GM19023 (cell line): ENCODE results near the gene MAP2K5.

Source experiments
- ATAC-seq: cut with Tn5 transposase; IDR thresholded peaks from one replicate; pipeline ENCODE4 v1.9.1; 2021; ENCODE audit warnings: mild to moderate bottlenecking, moderate library complexity; ENCODE audit not compliant: unreplicated experiment

Gene MAP2K5

DNA sequence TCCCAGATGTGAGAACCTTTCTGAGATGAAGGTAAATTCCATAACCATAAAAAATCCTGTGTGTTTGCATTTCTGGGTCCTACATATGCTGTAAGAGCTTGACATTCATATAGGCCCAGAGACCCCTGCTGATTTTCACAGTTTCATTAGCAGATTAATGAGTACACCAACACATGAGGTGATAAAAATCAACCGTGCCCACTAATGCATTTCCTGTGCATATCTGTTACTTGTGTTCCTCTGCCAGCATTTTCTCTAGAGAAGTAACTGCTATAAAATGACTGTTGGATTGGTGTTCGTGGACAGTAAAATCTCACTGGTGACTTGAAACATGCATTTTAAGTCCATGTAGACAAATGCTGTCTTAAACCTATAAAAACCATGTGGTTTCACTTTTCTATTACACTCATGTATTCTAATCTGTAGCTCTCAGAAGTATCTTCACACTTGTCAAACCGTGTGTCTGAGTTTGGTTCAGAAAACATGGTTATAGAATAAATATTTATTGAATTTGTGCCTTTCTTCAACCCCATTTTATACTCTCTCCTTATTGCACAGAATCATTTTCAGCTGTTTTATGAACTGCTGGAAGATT is 14.6 kb downstream of the MAP2K5 start:
- ATAC-seq = no peak

DNA sequence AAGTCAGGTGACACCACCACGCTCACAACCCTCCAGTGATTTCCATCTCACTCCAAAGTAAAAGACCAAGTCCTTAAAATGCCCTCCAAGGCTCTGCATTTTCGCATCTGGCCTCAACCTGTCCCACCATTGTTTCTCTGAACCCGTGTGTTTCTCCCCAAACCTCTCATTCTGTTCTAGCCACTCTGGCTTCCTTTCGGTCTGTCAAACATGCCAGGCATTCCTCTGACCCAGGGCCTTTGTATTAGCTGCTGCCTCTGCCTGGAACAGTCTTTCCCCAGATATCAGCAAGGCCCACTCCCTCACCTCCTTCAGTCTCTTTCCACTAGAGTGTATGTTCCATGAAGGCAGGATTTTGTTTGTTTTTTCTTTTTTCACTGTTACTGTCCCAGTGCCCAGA is 16.0 kb downstream of the MAP2K5 start:
- ATAC-seq = no peak

DNA sequence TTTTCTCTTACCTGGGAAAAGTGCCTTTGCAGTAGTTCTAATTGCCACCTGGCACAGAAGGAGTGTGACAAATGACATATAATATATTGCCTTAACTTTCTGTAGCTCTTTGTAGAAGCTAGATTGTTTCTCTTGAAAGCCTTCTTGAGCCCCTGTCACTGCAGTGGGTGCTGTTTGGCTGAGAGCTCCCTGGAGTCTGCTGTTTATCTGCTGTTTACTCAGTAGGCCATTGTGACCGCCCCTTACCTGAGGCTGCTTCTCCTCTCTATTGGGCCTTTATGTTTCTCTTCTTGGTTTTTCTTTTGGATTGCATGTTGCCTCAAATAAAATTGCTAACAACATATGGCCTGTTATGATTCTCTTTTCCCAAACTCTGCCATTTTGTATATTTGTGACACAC is 16.7 kb downstream of the MAP2K5 start:
- ATAC-seq = no peak

DNA sequence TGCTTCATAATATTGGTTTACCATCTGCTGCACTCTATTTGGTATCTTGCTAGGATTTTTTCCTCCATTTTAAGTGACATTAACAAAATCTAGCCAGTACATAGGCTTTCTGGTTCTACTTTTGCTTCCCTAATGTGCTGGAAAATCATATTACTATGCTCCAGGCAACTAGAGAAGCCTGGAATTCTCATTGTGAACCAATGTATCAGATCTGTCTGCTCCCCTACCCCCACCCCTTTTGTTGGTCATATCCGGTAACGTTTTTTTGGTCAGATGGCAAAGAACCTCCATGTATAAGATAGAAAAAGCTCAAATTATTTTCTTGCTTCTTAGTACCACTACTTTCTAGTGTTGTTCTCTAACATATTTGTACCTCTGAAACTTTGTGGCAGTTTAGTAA is 17.1 kb downstream of the MAP2K5 start:
- ATAC-seq = no peak

DNA sequence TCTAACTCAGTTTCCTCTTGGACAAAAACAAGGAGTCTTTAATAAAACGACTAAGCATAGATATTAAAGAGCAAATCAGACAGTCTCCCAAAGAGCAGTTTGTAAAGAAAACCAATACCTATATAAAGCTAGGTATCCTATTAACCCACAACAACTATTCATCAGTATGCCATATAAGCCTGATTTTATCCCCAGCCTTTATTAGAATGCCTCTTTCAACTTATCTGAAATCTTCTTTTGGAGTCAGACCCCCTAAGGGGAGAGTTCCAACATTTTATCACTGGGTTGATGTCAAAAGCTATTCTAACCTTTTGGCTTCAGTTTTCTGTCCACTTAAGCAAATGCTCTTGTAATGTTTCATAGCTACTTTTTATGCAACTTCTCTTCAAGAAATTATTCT is 17.8 kb downstream of the MAP2K5 start:
- ATAC-seq = no peak

DNA sequence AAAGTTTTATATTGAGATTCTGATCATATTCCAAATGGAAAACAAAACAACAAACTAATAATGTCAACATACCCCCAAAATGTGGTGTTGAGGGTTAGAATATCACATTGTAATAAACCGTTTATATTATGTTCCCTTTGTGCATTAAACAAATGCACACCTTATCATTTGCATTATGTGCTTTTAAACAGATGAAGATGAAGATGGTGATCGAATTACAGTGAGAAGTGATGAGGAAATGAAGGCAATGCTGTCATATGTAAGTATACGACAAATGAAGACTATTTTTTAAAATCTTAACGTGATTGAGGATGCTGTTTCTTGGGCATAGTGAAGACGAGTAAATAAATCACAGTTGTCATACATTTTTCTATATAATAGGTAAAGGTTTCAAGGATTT is 20.6 kb downstream of the MAP2K5 start:
- ATAC-seq = no peak

DNA sequence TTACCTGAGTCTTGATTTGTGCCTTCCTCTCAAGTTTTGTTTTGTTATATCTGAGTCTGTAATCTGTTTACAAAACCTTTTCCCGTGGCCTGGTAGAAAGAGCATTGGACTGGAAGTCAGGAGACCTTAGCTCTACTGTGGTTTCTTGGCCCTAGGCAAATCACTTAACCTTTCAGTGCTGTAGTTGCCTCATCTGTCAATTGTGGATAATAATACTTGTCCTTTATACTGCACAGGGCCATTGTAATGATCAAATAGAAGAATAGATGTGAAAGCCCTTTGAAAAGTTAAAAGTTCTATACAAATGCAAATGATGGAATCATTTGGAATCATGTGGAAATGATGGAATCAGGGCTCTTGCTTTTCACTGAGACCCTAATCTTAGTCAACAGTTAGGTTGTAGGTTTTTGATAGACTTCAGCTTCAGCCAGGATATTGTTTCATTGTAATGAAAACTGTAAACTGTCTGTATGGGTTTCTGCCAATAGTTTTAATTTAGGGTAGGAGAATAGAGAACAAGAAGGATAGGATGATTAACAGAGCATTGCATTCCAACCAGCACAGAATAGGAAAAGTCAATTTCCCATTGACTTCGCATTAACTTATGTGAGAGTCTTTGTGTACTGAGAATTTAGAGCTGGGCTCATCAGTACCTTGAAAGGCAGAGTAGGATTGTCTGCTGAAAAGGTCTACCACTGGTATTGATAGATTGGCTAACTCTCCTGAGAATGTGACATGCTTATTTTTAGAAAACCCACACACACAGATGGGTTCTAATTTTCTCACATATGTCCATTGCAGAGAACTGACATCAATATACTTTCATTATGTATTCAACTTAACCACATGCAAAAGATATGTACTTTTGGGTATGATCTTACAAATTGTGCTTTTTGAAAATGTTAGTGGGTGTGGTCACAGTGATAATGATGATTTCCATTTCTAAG is 21.8 kb downstream of the MAP2K5 start:
- peak; percentile 95 for ATAC-seq

DNA sequence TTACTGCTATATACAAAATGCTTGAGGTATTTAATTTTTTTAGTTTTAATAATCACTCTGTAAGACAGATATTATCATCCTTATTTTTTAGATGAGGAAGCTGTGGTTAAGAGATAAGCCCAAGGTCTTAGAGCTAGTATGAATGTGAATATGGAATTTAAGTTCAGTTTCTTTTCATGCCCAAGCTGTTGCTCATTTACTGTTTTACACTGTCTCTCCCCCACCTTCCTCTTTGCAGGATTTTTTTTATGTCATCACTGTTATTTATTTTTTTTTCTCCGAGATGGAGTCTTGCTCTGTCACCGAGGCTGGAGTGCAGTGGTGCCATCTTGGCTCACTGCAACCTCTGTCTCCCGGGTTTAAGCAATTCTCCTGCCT is 22.5 kb downstream of the MAP2K5 start:
- peak; percentile 15 for ATAC-seq

DNA sequence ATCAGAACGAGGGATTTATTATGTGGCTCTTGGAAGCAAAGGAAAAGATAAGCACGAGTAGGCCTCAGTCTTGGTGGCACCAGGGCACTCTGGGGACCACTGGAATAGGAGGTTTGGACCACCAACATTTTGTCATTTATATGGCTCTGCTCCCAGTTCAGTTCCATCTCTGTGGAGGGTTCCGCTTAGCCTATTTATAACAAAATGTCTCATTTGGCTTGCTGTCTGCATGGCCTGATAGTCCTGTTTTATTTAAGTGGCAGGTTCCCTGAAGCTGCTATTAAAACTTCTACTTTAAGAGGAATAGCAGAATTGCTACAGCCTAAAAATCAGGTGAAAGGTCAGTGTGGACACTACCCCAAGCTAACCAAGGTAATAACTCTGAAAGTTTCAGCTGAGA is 27.2 kb downstream of the MAP2K5 start:
- no peak for ATAC-seq

DNA sequence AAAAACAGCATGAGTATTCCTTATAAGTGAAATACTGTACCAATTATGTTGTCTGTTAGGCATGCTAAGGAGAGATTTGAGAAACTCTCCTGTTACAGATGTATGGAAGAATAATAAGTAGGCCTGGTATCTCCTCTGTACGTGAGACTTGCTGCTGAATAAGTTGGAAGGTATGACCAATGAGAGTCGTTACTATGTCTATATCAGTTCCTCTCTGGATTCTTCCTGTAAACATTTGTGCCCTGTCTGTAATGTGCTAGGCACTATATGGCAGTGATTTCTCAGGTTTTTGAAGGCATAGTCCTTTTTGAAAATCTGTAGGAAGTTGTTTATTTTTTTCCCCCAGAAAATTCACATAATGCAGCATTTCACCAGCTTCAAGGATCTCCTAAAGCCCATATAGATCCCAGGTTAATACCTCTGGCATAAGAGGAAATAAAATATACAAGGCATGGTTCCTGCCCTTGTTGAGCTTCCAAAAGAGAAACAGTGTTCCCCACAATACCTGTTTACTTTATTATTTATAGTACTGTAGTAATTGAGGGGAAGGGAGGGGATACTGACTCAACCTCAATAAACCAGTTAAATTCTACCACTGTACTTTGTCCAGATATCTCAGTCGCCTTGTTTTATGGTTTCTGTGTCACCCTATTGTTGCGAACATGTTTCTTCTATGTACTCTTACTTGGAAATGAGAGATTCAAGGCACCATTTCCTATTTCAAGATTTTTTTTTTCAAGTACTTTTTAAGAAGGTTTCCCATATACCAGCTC is 28.6 kb downstream of the MAP2K5 start:
- no peak for ATAC-seq

DNA sequence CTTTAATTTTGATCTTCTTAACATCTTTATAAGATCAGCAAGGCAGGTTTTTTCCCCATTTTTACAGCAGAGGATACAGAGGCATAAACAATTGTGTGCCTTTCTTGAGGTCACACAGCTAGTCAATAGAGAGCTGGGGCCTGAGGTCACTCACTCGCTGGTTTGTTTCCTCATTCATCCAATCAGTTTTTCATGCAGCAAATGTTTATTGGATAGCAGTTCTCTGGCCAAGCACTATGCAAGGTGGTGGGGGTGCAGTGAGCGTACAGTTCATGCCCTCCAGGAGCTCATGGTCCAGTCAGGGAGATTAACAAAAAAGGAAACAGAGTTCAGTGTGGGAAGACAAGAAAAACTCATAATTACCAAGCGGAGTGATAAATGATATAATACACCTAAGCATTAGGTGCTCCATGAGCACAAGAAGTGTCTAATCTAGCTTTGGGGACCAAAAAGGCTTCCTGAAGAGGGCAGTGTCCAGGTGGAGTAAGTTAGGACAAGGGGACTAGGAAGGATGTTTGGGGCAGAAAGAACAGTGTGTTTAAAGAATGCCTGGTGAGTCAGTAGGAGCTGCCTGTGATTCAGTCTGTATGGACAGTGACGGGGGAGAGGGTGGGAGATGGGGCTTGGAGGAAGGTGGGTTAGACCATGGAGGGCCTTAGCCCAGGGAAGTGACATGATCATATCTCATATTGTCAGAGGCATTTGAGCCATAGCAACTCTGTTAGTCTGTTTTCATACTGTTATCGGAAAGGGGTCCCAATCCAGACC is 29.3 kb downstream of the MAP2K5 start:
- ATAC-seq = no peak

DNA sequence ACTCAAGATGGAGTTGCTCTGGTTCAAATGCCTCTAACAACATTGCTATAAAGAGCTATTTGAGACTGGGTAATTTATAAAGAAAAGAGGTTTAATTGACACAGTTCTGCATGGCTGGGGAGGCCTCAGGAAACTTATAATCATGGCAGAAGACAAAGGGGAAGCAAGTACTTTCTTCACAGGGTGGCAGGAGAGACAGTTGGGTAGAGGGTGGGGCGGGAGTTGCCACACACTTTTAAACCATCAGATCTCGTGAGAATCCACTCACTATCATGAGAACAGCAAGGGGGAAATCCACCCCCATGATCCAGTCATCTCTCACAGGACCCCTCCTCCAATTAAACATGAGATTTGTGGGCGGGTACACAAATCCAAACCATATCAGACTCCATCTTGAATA is 30.7 kb downstream of the MAP2K5 start:
- ATAC-seq = no peak

DNA sequence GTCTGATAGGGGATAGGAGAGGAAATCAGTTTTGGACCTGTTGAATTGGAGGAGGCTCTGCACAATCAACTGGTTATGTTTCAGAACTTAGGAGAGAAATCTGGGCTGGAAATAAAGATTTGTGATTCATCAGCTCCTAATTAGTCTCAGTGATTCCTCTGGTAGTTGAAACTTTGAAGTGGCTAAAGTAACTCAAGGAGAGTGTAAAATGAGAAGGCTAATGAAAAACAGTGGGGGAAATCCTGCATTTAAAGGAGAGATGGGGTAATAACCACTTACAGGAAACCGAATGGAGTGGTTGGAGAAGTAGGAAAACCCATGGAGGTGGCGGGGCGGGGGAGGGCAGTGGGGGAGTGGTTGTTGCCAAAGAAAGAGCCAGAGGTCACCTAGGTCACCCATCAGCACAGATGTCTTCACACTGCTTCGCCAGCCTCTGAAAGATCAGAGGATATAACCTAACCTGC is 32.6 kb downstream of the MAP2K5 start:
- ATAC-seq = no peak

DNA sequence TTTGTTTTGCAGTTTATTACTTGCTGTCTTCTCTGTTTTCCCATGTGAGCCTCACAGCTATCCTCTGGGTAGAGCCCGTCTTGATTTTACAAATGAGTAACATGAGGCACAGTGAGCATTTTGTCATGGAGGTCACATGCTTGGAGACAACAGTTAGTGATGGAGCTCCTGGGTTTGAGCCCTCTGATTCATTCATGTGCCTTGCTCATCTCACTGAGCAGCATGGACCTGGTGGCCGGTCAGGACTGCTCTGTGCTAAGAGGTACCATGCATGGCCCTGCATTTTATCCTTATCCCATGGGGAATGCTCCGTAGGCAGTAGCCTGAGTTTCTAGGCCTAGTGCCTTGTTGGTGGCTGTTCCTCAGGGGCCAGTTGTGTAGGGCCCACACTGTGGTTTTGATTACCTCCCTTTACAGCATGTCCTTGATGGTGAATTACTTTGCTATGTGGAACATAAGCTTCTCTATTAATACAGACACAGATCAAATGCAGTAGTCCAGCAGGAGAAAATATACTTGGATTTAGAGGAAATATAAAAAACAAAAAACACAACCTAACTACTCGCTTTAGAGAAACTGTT is 35.6 kb downstream of the MAP2K5 start:
- ATAC-seq = no peak

DNA sequence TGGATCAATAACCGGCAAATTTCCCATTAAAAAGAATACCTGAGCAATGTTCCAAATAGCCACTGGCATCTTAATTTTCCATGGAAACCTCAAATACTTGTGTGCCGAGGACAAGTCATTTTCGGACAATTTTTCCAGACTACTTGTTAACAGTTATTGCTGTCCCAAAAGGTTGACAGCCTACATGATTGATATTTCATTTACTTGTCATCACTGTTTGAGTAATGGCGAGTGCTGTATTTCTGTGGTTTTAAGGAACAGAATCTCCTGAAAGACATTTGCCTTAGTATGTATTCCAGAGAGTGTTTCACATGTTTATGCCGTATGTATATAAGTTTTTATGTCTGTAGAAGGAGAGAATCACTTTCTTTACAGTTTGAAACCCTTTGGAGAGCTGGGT is 36.7 kb downstream of the MAP2K5 start:
- no peak for ATAC-seq

DNA sequence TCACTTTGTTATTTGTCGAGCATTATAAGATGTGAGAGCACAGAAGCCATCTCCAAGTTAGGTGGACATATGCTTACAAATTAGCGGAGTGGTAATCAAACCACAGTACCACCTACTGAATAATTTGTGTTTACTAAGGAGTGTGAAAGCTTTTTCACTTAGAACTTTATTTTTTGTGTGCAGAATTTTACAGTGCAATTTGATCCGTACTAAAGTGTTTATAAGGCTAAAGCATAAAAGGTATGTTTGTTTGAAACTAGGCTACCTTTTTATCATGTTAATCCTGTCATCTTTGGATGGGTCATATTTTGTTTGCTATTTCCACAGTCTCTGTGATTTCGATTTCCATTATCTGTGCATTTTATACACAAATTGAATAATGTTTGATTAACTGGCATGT is 37.5 kb downstream of the MAP2K5 start:
- ATAC-seq = no peak

DNA sequence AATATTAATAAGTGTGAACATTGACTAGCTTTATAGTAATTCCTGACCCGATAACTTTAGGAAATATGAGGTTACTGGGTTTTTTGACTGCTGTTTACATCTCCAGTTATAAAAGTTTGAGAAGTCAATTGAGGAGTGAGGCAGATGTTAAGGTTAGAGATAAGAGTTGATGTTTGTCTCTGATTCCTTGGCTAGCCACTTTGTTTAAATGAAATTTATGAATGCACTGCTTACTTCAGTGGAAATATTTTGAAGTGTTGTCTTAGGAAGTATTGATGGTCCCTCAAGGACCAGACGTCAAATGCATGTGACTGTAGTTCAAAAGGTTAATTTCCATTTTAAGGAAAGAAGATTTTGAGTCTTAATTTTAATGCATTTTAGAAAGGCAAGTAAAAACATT is 41.7 kb downstream of the MAP2K5 start:
- ATAC-seq = no peak

DNA sequence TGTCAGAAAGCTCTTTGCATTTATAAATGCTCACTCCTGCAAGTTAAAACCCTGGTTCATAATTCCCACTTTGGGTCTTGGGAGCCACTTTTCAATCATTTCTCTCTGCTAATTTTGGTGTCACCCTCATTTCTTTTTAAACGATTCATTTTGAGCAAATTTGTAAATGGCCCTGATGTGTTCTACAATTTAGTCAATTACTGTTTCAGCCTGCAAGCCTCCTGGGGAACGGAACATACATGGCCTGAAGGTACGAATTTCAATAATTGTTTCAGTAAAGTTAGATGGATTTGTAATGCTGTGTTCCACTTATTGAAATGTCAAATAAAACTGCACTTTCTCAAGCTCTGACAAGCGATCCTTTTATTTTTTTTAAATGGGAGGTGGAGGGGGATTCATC is 43.2 kb downstream of the MAP2K5 start:
- ATAC-seq = no peak

DNA sequence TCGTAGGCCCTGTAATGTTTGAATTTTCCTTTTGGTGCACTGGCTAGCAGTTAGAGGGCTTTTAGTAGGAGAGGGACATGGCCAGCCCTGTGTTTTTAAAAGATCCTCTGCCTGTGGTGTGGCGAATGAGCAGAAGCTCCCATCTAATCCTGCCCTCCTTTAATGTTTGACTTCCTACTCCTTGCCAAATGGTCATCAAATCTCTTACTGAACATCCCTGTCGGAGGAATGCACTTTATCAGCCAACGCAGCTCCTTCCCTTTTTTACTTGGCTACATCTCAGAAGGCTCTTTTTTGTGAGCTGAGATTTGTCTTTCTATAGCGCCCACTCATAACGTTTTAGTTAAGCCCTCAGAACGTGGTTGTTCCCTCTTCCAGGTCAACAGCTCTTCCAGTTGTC is 44.8 kb downstream of the MAP2K5 start:
- no peak for ATAC-seq

DNA sequence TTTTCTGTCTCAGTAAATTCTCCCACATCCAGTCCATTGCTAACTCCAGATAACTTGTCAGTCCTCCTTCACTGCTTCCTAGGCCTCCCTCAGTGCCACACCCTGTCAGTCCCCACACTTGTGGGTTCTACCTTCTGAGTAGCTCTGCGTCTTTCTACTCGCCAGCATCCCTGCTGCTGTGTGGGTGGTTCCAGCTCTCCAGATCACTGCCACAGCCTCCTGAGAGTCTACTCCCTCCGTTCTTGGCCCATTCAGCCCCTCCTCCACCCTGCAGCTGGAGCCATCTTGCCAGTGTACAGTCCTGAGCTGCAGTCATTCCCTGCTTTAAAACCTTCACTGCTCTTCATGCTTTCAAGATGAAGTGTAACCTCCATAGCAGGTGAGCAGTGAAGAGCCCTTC is 45.3 kb downstream of the MAP2K5 start:
- ATAC-seq = no peak

DNA sequence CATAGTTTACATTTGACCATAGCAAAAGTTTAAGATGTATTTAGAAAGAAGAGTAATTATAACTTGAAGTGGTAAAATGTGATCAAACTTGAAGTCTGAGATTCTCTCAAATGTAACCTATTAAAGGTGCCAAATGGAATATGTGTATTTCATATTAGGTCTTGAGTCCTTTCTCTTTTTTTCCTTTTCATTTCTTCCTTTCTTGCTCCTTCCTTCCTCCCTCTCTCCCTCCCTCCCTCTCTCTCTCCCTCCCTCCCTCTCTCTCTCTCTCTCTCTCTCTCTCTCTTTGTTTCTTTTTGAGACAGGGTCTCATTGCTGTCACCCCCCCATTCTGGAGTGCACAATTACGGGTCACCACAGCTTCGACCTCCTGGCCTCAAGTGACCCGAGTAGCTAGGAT is 47.7 kb downstream of the MAP2K5 start:
- no peak for ATAC-seq
